A172 (cell line): ENCODE results near the gene IGF1R. TPM values are rescaled to one million over a fixed set of nuclear protein-coding genes. Genes with fewer than 3 reads are reported as not detected.

Experiments
- DNase-seq: peaks from one replicate; pipeline ENCODE4 v3.0.0-alpha.2; 2015; ENCODE audit warnings: low spot score
- total RNA-seq: library from RNA; depleted of rRNA; stranded (reverse); fragments of >200 nt; shearing (Covaris generic); gene quantifications from 2 replicates; pipeline ENCODE4 v1.2.3, GENCODE V29; 2014

IGF1R gene
- total RNA-seq, 1 experiment from 2014 or later = 6.1 TPM

DNA sequence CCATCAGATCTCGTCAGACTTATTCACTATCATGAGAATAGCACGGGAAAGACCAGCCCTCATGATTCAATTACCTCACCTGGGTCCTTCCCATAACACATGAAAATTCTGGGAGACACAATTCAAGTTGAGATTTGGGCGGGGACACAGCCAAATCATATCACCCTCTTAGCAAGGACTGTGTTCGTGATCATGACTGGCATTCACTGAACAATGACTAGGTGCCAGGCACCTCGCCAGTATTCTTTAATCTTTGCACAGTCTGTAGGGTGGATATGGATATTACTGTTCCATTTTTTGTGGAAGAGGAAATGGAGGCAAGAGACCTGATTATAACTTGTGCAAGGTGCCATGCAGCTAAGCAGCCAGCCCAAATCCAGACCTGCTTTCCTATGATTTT, 77.5 kb downstream of the IGF1R start:
- DNase-seq = no peak

DNA sequence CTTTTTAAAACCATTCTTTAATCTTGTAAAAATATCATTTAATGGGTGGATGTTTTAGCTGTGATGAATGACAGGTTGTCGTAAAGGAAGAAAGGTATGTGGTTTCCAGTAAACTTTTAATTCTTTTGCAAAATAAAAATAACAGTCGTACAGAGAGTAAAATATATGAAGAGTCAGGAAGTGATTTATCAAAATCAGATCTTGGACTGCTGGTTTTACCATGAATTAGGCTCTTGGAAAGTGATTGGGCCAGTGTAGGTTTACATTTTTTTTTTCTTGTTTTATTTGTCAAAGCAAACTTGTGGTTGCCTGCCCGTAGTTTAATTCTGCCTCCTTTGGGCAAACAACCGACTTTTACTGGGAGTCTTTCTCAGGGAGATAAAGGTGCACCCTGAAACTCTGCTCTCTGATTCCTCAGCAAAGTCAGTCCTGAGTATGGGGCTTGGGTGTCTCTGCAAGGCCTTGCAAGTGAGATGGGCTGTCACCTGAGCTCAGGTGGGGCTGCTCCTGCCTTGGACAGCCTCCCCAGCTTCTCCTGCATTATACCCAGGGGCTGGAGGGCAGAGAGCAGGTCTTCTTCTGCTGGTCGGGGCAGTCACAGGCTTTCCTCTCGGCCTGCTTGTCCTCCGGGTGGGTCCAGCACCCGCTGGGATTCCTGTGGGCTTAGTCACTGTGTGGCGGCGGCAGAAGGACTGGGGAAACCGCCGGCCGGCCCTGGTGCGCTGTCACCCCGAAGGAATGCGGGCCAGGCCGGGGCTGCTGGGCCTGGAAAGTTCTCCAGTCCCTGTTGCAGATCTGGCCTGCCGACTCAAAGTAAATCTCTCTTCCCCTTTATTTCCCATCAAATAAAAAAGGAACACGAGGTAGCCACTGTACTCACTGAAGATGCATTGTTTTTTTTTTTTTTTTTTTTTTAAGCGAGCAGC, 79.0 kb downstream of the IGF1R start:
- DNase-seq = peak; percentile 92

DNA sequence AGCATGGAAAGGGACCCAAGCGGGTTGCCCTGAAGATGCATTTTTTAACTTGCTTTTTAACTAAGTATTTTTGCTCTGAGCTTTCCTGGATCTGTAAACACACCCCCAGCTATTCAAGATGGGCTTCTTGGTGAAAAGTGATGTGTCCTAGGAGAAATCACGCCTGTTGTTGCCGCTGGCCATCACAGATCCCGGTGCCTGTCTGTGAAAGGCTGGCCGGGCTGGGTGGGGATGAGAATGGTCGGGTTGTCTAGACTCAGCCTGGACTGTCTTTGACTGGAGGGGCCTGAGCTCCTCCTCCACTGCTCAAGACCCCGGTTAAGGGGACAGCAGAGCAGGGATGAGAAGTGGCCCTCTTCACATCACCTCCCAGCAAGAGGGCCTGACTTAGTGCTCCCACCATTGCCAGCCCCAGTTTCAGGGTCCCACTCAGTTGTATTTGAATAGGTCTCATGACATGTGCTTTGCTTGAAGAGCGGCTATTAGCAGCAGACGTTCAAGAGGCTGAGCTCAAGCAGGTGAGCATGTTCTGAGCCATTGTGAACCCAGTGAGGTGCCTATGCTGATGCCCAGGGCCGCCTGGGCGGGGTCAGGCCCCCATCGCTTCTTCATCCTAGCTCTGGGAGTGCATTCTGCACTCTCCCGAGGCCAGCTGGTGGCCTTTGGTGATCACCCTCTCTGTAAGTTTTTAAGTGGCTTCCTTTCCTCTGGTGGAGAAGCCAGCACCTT, 79.9 kb downstream of the IGF1R start:
- DNase-seq = no peak

DNA sequence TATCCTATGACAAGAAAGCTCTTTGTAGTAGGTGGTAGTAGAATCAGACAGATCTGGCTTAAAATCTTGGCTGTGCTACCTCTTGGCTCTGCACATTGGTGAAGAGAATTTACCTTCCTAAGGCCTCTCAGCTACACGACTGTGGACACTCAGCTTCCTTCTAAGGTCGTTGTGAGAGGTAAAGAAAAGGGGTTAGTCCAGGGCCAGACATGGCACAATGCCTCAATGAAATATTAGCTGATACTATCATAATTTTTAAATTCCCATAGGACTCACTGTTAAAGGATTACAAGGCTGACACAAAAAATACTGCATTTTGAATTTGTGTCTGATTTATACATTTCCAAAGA, 80.4 kb downstream of the IGF1R start:
- no peak for DNase-seq

DNA sequence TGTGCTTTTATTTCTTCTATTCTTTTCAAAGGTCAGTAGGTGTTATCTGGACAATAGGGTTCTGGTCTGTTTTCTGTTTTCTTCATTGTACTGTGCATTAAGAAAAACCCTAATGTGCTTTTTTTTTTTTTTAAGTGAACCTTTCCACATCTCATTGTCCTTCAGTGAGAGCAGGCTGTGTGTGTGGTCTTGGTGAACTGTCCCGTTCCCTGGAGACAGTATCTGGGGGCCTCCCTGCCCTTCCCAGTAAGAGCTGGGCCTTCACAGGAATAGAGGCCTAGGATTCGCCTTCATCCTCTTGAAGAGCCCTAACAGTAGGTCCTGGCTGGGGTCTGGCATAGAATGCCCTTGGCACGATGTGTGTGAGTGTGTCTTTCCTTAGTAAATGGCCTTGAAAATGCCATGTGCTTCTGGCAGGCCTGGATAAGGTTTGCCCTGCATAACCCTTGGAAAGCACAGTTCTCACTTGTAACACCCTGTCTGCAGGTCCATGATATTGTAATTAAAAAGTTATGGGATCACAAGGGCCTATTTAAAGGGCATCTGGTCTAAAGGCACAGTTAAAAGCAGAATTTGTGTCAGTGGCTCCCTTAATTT, 81.2 kb downstream of the IGF1R start:
- DNase-seq = no peak

DNA sequence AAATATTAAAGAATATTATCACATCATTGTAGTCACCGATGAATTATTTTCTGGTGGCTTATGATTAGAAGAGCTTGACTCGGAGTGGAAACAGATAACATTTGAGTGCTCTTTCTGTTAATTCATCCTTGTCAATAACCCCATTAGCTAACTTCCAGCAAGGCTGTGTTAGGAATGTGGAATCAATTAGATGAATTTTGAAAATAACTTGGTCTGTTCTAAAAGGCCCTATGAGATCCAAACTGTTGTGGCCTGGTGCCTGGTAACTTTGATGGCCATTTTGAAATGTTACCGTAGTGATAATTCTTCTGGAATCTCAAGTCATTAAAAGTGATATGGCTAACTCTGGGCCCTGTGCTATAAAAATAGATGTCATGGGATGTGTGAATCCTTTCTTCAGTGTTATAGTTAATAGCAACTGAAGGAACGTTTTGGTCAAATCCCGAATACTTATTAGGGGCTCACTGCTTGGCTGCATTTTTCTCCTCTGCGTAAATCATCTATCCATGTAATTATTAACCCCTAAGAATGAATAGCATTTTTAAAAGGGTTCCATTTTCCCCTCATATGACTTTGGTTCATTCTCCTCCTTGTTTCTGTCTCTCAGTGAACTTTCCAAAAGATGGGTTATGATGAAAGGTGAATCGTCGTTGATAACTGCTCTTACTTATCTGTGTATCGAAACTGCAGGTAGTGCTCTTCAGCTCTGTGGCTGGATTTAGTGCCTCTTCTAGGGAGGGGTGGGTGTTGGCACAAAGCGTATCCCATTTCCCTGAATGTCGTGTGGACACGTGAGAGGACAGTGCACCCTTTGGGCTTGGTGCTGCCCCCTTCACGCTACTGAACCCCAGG, 82.7 kb downstream of the IGF1R start:
- DNase-seq = no peak

DNA sequence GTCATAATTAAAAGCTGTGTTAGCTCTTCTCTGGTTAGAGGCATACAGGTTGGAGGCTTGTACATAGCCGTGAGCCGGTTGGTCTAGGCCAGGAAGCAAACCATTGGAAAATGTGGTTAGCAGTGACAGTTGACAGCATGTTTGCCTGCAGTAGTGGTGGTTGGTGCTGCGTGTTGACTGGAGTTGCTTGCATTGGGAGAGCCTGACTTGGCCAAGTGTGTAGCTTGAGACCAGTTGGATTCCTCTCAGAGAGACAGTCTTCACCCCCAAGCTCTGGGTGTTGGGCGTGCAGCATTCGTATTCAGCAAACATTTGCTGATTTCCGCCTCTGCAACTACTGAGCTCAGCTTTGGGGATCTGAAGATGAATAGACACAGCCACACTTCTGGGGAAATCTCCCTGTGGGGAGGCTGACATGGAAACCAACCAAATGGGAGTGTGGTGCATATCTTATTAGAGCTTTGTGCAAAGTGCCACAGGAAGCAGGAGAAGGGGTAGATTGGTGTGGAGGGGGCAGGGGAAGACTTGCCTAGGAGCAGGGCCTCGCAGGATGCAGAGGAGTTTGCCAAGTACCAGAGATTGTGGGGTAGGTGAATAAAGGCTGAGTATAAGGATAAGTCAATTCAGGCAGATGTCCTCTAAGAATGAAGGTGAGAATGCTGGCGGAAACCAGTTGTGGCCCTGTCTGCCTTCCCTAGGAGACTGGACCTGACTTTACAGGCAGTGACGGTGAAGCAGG, 83.5 kb downstream of the IGF1R start:
- DNase-seq = no peak

DNA sequence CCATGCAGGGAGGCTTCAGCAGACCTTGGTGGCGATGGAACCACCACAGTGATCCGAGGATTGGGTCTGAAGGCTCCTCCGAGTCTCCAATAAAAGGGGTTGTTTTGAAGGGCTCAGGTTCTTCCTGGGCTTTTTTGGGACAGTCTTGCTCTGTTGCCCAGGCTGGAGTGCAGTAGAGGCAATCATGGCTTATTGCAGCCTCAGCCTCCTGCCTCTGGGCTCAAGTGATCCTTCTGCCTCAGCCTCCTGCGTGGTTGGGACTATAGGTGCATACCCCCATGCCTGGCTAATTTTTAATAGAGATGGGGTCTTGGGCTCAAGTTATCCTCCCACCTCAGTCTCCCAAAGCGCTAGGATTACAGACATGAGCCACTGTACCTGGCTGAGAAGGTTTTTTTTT, 84.8 kb downstream of the IGF1R start:
- no peak for DNase-seq

DNA sequence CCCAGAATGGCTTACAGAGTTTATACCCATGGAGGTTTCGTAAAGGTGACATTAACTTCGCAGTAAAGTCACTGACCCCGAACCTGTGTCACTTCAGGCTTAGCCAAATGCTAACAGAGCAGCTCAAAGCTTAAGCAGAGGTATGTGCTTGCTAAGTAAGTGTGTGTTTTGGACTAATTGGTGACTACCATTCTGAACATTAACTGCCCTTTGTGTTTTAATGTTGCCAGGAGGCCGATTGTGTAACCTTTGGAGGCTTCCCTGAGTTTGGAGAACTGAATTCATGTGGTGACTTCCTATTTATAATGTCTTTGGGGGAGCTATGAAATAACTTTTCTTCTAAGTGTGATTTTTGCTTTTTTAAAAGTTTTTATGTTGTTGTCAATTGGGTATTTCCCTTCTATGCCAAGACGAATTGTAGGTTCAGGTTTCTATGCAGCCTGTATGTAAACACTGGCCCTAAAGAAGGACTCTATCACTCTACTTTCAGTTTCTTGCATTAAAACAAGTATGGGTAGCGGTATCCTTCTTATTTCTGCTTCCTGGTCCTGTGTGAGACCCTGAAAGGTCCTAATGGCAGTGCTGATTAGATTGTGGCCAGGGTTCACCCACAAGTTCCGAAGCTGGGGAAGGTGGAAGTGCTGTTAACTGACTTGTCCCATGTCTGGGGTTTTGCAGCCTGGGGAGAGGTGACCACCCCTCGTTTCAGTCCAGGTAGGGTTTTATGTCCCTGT, 86.3 kb downstream of the IGF1R start:
- no peak for DNase-seq

DNA sequence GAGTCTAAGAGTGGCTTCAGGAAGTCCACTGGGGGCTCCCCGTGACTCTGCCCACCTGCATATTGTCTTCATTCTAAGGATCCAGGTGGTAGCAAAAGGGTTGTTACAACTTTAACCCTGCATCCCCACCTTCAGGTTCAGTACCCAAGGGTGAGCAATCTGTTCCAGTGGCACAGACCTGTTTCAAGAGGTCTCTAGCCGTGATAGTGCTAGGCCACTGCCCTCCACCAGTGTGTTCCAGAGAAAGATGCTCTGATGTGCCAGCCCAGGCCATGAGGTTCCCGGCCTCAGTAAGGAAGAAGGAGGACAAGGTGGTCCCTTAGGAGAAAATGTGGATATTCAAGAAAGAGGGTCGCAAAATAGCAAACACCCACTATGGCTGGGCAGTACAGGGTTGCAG, 87.0 kb downstream of the IGF1R start:
- no peak for DNase-seq

DNA sequence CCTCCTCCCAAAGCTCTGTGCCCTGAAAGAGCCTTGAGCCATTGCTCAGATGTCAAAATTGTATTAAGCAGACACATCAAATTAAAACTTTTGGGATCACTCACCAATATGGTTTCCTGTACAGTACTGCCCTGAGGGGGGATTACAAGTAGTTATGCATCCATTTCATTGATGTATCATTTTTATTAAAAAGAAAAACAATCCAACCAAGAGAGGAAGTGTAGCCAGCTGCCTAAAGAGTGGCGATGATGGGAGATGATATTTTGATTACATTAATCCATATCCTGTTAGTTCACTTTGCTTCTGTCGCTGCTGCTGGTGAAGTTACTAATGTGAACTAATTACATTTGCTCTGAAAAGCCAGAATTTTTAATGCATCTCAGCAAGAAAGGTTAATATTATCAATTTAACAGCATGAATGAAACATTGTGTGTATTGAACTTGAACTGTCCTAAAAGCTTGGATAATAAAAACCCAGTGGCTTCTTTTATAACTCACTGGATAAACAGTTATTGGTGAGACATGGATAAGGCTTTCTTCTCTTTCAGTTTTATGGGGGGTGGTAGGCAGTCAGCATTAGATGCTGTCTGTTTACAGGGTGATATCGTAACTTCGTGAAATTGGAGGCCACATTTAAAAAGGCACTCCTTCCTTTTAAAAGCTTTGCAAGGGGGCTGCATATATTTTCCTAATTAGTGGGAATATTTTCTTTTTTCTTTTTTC, 87.7 kb downstream of the IGF1R start:
- DNase-seq = no peak

DNA sequence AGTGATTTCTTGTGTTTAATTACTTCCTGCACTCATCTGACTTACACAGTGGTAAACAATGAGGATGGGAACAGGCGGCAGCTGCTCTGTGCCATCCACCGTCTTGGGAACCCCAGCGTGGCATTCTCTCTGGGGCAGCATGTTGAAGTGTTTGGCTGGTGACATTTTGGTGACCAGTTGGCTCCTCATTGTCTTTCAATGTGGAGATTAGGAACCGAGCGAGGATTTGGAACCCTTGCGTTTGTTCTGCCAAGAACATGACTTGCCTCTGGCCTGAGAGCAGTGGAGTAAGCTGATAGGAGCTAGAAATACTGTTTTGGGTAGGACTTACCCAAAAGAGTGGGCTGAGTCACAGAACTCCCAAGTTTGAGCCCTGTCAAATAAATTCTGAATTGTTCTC, 88.8 kb downstream of the IGF1R start:
- no peak for DNase-seq

DNA sequence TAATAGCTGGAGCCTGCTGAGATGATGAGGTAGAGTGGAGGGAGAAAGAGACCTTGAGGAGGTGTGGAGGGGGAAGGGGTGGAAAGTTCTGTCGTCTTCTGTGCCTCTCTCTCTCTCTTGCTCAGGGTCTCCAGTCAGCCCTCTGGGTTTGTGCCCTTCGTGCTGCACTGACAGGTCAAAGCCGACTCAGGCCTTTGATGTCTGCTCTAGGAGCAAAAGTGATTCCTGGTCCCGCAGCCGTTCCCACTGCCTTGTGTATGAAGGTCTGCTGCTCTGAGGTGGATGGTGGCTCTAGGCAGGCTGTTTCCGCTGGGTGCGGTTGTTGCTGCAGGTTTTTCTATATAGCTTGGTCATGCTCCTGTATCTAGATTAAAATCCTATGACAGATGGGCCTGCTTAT, 89.4 kb downstream of the IGF1R start:
- no peak for DNase-seq

DNA sequence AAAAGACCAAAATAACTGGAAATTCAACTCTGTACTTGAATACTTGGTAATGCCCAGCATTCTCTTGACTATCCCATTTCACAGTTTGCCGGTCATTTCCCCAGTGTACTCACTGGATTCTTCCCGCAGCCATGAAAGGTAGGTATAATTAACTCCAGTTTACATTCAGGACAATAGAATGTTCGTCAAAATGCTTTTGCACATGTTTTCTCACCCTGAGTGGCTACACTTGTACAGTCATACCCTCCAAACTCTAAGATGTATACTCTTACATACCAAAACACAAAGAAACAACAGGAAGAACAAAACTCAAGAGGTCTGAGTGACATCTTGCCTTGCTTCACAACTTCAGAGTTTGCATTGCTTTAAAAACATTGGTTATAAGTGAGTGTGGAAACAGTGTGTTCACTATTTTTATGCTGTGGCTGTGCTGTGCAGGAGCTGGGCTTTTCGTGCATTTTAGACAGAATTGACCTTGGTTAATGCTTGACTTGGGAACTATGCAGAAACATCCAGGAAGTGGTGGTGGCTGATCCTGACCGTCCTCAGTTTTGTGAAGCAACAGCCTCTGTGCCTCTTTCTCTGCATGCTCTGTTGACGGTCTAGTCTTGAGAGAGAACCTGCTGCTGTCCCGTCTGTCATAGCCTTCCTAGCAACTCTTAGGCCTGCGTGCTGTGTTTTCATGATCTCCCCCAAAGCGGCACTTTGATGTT, 90.5 kb downstream of the IGF1R start:
- no peak for DNase-seq

DNA sequence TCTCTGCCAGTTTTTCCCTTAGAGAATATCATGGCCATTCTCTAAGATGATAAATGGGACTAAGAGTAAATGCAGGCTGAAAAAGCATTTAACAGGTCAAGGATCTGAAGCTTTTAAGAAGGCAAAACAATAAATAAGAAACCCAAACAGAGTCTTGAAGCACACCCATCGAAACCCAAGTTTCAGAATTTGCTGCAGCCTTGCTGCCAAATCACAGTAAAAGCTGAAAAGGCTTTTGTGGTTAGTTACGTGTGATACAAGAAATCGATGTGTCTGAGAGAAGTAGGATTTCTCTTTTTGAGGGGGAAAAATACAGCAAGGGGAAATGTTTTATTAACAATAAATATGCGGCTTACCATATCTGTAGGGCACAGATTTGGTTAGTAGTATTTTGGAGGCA, 92.0 kb downstream of the IGF1R start:
- no peak for DNase-seq

DNA sequence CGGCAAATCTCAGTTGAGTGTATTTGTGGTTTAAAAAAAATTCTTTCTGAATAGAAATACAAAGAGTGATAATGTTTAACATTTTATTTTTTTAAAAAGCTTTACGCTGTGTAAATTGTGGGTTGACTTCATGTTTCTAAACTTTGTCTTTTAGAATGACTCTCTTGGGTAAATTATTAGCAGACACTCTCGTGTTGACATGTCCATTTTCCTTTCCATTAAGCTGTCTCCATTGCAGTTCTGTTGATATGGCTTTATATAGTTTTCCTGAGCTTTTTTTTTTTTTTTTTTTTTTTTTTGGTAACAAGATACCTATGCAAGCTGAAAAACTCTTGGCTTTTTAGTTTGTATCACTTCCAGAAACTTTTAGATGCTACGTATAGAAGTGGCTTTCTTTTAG, 92.6 kb downstream of the IGF1R start:
- no peak for DNase-seq

DNA sequence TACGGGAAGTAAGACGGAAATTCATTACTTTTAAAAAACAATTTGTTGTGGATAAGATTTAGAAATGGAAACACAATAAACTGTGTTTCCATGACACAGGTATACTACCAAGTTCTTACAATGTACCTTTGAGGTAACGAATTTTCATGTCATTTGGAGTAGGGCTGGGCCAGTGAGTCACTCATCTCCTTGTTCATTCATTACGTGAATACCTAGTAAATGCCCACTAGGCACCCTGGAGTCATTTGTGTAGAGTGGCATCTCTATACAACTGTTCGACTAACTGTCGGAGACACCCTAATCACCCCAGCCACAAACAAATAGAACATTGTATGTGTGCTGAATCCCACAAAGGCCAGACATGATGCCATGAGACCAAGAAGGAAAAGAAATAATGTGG, 94.8 kb downstream of the IGF1R start:
- DNase-seq = no peak

DNA sequence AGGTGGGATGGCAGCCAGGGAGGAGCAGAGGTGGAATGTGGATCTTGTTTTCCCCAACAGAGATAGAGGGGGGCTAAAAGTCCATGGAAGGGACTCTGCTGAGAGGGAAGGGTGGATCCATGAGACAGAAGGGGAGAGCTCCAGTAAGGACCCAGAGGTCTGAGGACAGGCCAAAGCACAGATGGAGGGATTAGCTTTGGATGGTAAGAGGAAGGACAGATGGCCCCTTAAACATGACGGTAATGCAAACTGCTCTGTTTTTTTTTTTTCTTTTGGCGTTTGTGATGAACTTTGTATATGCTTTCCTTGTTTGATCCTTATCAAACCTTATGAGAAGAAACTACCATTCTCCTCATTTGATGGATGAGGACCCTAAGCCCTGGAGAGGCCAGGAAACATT, 96.2 kb downstream of the IGF1R start:
- no peak for DNase-seq

DNA sequence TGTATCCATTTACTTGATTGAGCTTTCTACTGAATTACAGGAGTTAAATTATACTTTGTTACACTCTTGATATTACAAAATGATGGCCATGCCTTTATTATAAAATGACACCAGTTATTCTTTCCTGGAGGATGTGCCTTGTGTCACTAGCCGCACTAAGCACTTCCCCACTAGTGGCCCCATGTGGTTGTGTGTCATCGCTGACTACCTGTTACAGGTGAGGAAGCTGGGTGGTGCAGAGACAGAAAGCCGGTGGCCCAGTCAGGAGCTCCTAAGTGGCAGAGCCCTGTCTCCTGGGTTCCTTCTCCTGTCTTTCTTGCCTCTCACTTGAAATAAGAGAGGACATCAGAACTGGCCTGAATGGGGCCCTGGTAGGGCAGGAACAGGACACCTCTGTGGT, 96.8 kb downstream of the IGF1R start:
- DNase-seq = no peak
